ENCODE data around the gene TPRN. TPM values are rescaled to one million over a fixed set of nuclear protein-coding genes. Genes with fewer than 3 reads are reported as not detected.

Gene TPRN
- total and polyA plus RNA-seq, 8 donors: 6.7 to 21.7 (median 11.1) TPM

DNA sequence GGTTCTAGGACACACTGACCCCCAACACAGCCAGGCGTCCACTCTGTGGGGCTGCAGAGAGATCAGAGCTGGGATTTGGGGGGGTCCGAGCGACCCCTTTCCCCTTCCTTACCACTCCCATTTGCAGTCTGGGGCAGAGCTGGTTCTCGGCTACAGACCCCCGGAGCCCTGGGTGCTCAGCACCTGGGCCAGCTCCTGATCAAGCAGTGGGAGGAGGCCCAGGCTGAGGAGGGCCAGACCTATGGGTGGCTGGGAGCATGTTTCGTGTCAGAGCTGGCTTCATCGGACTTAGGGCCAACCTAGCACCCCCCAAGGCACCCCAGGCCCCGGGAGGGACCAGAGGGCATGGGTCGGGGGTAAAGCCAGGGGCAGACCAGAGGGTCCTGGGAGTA, 54.0 kb downstream of the TPRN start:
- intact Hi-C loops (cut with DNase I): no loop called here
- TF ChIP-seq, protein P1, sequence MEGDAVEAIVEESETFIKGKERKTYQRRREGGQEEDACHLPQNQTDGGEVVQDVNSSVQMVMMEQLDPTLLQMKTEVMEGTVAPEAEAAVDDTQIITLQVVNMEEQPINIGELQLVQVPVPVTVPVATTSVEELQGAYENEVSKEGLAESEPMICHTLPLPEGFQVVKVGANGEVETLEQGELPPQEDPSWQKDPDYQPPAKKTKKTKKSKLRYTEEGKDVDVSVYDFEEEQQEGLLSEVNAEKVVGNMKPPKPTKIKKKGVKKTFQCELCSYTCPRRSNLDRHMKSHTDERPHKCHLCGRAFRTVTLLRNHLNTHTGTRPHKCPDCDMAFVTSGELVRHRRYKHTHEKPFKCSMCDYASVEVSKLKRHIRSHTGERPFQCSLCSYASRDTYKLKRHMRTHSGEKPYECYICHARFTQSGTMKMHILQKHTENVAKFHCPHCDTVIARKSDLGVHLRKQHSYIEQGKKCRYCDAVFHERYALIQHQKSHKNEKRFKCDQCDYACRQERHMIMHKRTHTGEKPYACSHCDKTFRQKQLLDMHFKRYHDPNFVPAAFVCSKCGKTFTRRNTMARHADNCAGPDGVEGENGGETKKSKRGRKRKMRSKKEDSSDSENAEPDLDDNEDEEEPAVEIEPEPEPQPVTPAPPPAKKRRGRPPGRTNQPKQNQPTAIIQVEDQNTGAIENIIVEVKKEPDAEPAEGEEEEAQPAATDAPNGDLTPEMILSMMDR (IDR thresholded peaks at IDR 0.05): no peak
- DNase-seq (peak in 1 of 4 donors; percentile 41), ATAC-seq (no peak)
- no peak overlapping the region for H3K4me3 ChIP-seq
- peaks cover 0 to 67% of the 10 kb centered on the region in 2 donors for H3K27me3 ChIP-seq
- no peaks in the 10 kb centered on the region for H3K36me3 ChIP-seq
- no peak overlapping the region for H3K27ac ChIP-seq
- no peaks in the 10 kb centered on the region for H3K4me1 ChIP-seq
- H3K9me3 ChIP-seq: no peaks in the 10 kb centered on the region

DNA sequence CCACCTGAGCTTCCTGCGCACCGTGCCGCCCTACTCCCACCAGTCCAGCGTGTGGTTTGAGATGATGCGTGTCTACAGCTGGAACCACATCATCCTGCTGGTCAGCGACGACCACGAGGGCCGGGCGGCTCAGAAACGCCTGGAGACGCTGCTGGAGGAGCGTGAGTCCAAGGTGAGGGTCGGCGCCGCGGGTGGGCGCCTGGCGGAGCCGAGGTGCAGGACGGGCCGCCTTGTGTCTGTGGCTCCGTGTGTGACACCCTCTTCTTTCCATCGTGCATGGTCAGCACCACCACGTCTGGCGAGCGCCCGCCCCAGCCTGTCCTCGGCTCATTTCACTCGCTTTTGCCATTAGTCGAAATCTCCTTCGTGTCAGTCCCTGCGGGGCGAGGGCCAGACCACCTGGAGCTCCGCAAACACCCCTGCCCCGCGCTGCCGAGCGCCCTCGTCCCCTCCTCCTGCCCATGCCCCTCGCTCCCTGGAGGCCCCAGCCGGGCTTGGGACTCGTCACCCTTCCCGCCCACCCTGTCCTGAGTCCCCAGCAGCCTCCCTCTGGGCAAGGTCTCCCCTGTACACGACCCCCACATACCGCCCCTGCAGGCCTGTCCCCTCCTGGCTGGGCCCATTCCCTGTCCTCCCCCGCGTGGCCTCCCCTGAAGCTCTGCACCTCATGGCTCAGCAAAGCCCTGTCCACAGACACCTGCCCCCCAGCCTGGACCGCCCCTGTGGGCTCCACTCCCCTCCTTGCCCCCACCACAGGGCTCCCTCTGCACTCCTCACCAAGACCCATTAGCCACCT, 54.6 kb downstream of the TPRN start:
- DNase-seq (peak in 1 of 4 donors; percentile 63), ATAC-seq (no peak)
- no peak overlapping the region for H3K27ac ChIP-seq
- intact Hi-C loops (cut with DNase I): no loop called here
- no peaks in the 10 kb centered on the region for H3K36me3 ChIP-seq
- TF ChIP-seq, protein P1 (IDR thresholded peaks at IDR 0.05): no peak
- no peak overlapping the region for H3K4me3 ChIP-seq
- no peaks in the 10 kb centered on the region for H3K4me1 ChIP-seq
- peaks cover 4 to 73% of the 10 kb centered on the region in 2 donors for H3K27me3 ChIP-seq
- H3K9me3 ChIP-seq: no peaks in the 10 kb centered on the region

DNA sequence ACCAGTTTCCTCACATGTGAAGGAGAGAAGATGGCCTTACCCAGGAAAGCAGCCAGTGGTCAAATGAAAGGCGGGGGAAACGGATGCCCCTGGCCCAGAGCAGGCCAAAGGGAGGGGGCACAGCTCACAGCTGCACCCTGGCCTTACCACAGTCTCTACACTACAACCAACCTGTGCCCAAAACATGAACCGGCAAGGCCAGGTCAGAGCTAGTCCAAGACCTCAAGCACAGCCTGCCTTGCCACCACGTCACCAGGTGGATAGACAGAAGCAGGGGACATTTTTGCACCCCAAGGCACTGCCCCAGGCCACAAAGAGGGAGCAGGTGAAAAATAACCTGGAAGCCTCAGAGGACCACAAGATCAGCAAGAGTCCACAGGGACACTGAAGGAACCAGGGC, 57.1 kb downstream of the TPRN start:
- intact Hi-C loops (cut with DNase I): no loop called here
- H3K27me3 ChIP-seq: peaks cover 26 to 92% of the 10 kb centered on the region in 2 donors

DNA sequence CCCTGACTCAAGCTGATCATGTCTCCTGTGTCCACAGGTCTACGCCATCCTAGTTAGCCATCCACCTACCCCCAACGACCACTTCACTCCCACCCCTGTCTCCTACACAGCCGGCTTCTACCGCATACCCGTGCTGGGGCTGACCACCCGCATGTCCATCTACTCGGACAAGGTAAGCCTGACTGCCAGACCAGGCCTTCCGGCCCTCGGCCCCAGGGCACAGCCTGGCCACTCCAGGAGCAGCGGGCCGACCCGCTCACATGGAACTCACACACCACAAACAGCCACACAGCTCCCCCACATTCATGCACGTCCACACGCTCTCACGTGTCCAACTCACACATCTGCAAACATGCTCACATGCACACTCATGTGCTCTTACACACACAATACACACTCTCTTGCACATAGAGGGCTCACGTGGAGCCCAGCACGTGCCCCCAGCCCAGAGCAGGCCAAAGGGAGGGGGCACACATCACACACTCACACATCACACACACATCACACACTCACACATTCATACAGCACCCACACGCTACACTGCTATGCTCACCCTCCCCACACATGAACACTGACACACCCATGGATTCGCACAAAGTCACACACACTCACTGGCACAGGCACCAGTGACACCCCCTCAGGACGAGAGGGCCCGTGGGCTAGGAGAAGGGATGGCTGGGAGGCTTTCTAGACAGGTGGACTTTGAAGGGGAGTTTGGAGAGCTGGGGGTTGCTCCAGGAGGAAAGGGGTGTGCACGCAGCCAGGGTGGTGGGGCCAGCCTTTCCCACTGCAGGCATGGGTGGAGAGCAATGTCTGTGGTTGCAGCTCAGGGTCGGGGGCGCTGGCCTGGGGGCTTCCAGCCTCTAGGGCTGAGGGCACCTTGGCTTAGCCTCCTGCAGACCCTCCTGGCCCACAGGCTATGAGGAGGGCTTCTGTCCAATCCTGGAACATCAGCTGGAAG, 58.3 kb downstream of the TPRN start:
- intact Hi-C loops (cut with DNase I): no loop called here
- Histone ChIP-seq H3K27me3 (peaks cover 38 to 92% of the 10 kb centered on the region in 2 donors), H3K4me3 (no peak overlapping the region), H3K9me3 (no peaks in the 10 kb centered on the region), H3K36me3 (no peaks in the 10 kb centered on the region), H3K27ac (no peak overlapping the region), H3K4me1 (peaks cover 0 to 3% of the 10 kb centered on the region in 2 donors)
- peak in 1 of 4 donors; percentile 67 for DNase-seq
- ATAC-seq: no peak
- TF ChIP-seq, protein P1 (IDR thresholded peaks at IDR 0.05): no peak

More for the DNA sequence above, 57.1 kb downstream of the TPRN start:
- TF ChIP-seq, protein P1 (IDR thresholded peaks at IDR 0.05): no peak
- no peaks in the 10 kb centered on the region for H3K36me3 ChIP-seq
- H3K4me3 ChIP-seq: no peak overlapping the region
- H3K4me1 ChIP-seq: peaks cover 0 to 3% of the 10 kb centered on the region in 2 donors
- no peaks in the 10 kb centered on the region for H3K9me3 ChIP-seq
- peak in 1 of 4 donors; percentile 8 for DNase-seq
- no peak for ATAC-seq
- no peak overlapping the region for H3K27ac ChIP-seq

Small RNA genes within 50 kb of the gene (microRNA-seq; reads per million reads assigned to microRNA genes)
- gene MIR3621: 0 to 0.17 reads per million in 2 donors

Other genes starting within 250 kb of the TPRN start
Only the 30 nearest of the 32 such genes appear.
- gene PTGDS, start 223.2 kb downstream of the TPRN start, total RNA-seq: 100 to 1,000 TPM; 133 to 137 TPM
- gene PTGDS, start 223.2 kb downstream of the TPRN start, polyA plus RNA-seq (ENCODE audit: insufficient read length in 6 of 6): 10 to 100 TPM; 23.7 to 59.8 (median 31.2) TPM
- gene LCNL1, start 217.7 kb downstream of the TPRN start, total RNA-seq: 1 to 10 TPM; 2.0 to 2.3 TPM
- 1 to 10 TPM in 4 of 6 donors, under 1 TPM in 2; 0.38 to 2.7 (median 1.1) TPM for gene LCNL1, start 217.7 kb downstream of the TPRN start, polyA plus RNA-seq (ENCODE audit: insufficient read length in 6 of 6)
- gene PAXX, start 208.3 kb downstream of the TPRN start, total RNA-seq: 10 to 100 TPM; 34.2 to 56.6 TPM
- gene PAXX, start 208.3 kb downstream of the TPRN start, polyA plus RNA-seq (ENCODE audit: insufficient read length in 6 of 6): 10 to 100 TPM; 28.1 to 47.6 (median 33.7) TPM
- 10 to 100 TPM; 39.7 to 85.4 TPM for gene CLIC3, start 204.2 kb downstream of the TPRN start, total RNA-seq
- 10 to 100 TPM; 30.7 to 56.2 (median 42.2) TPM for gene CLIC3, start 204.2 kb downstream of the TPRN start, polyA plus RNA-seq (ENCODE audit: insufficient read length in 6 of 6)
- 10 to 100 TPM; 34.5 to 34.8 TPM for gene ABCA2, start 172.5 kb downstream of the TPRN start, total RNA-seq
- gene ABCA2, start 172.5 kb downstream of the TPRN start, polyA plus RNA-seq (ENCODE audit: insufficient read length in 6 of 6): 10 to 100 TPM; 20.8 to 33.8 (median 28.6) TPM
- 1 to 10 TPM in 1 of 2 donors, under 1 TPM in 1; 0.17 to 2.9 TPM for gene FUT7, start 168.7 kb downstream of the TPRN start, total RNA-seq
- under 1 TPM in 3 of 6 donors, not detected in 3; 0.08 to 0.11 (median 0.09) TPM for gene FUT7, start 168.7 kb downstream of the TPRN start, polyA plus RNA-seq (ENCODE audit: insufficient read length in 6 of 6)
- gene NPDC1, start 154.6 kb downstream of the TPRN start, total RNA-seq: 100 to 1,000 TPM; 104 to 105 TPM
- gene NPDC1, start 154.6 kb downstream of the TPRN start, polyA plus RNA-seq (ENCODE audit: insufficient read length in 6 of 6): 10 to 100 TPM; 24.4 to 48.9 (median 25.2) TPM
- gene ENTPD2, start 146.7 kb downstream of the TPRN start, total RNA-seq: under 1 TPM; 0.71 to 0.87 TPM
- gene ENTPD2, start 146.7 kb downstream of the TPRN start, polyA plus RNA-seq (ENCODE audit: insufficient read length in 6 of 6): 1 to 10 TPM; 1.7 to 4.7 (median 3.0) TPM
- 1 to 10 TPM; 2.7 to 4.6 TPM for gene SAPCD2, start 130.2 kb downstream of the TPRN start, total RNA-seq
- gene SAPCD2, start 130.2 kb downstream of the TPRN start, polyA plus RNA-seq (ENCODE audit: insufficient read length in 6 of 6): 10 to 100 TPM in 3 of 6 donors, 1 to 10 TPM in 3; 8.5 to 15.1 (median 10.4) TPM
- 10 to 100 TPM; 28.1 to 43.1 TPM for gene UAP1L1, start 123.2 kb downstream of the TPRN start, total RNA-seq
- gene UAP1L1, start 123.2 kb downstream of the TPRN start, polyA plus RNA-seq (ENCODE audit: insufficient read length in 6 of 6): 1 to 10 TPM; 4.6 to 8.8 (median 6.0) TPM
- gene MAN1B1, start 113.8 kb downstream of the TPRN start, total RNA-seq: 10 to 100 TPM; 51.5 to 54.9 TPM
- gene MAN1B1, start 113.8 kb downstream of the TPRN start, polyA plus RNA-seq (ENCODE audit: insufficient read length in 6 of 6): 10 to 100 TPM; 62.7 to 74.9 (median 66.9) TPM
- 100 to 1,000 TPM; 144 to 165 TPM for gene DPP7, start 86.0 kb downstream of the TPRN start, total RNA-seq
- 10 to 100 TPM; 35.8 to 53.6 (median 47.7) TPM for gene DPP7, start 86.0 kb downstream of the TPRN start, polyA plus RNA-seq (ENCODE audit: insufficient read length in 6 of 6)
- under 1 TPM; 0.17 to 0.55 TPM for gene GRIN1, start 61.6 kb downstream of the TPRN start, total RNA-seq
- under 1 TPM; 0.15 to 0.38 (median 0.28) TPM for gene GRIN1, start 61.6 kb downstream of the TPRN start, polyA plus RNA-seq (ENCODE audit: insufficient read length in 6 of 6)
- under 1 TPM in 1 of 2 donors, not detected in 1; 0.55 TPM for gene LRRC26, start 30.7 kb downstream of the TPRN start, total RNA-seq
- under 1 TPM in 3 of 6 donors, not detected in 3; 0.23 to 0.63 (median 0.25) TPM for gene LRRC26, start 30.7 kb downstream of the TPRN start, polyA plus RNA-seq (ENCODE audit: insufficient read length in 6 of 6)
- not detected for gene TMEM210, start 28.7 kb downstream of the TPRN start, total RNA-seq
- gene TMEM210, start 28.7 kb downstream of the TPRN start, polyA plus RNA-seq (ENCODE audit: insufficient read length in 6 of 6): not detected
- gene ANAPC2, start 12.2 kb downstream of the TPRN start, total RNA-seq: 10 to 100 TPM; 43.5 to 52.3 TPM
- 10 to 100 TPM; 42.1 to 58.8 (median 44.3) TPM for gene ANAPC2, start 12.2 kb downstream of the TPRN start, polyA plus RNA-seq (ENCODE audit: insufficient read length in 6 of 6)
- 10 to 100 TPM; 59.1 to 68.0 TPM for gene SSNA1, start 12.1 kb downstream of the TPRN start, total RNA-seq
- gene SSNA1, start 12.1 kb downstream of the TPRN start, polyA plus RNA-seq (ENCODE audit: insufficient read length in 6 of 6): 10 to 100 TPM; 38.7 to 53.6 (median 52.1) TPM
- 10 to 100 TPM; 30.6 to 31.7 TPM for gene TMEM203, start 4.9 kb upstream of the TPRN start, total RNA-seq
- 10 to 100 TPM; 30.4 to 37.8 (median 33.3) TPM for gene TMEM203, start 4.9 kb upstream of the TPRN start, polyA plus RNA-seq (ENCODE audit: insufficient read length in 6 of 6)
- 10 to 100 TPM; 16.5 to 19.5 TPM for gene NDOR1, start 5.0 kb upstream of the TPRN start, total RNA-seq
- gene NDOR1, start 5.0 kb upstream of the TPRN start, polyA plus RNA-seq (ENCODE audit: insufficient read length in 6 of 6): 10 to 100 TPM in 3 of 6 donors, 1 to 10 TPM in 3; 9.1 to 15.4 (median 10.2) TPM
- 1 to 10 TPM; 4.9 to 7.5 TPM for gene RNF208, start 21.5 kb upstream of the TPRN start, total RNA-seq
- 1 to 10 TPM; 4.0 to 7.8 (median 5.9) TPM for gene RNF208, start 21.5 kb upstream of the TPRN start, polyA plus RNA-seq (ENCODE audit: insufficient read length in 6 of 6)
- gene CYSRT1, start 24.4 kb upstream of the TPRN start, total RNA-seq: under 1 TPM; 0.44 to 0.50 TPM
- 1 to 10 TPM; 1.4 to 3.7 (median 2.8) TPM for gene CYSRT1, start 24.4 kb upstream of the TPRN start, polyA plus RNA-seq (ENCODE audit: insufficient read length in 6 of 6)
- under 1 TPM; 0.15 to 0.18 TPM for gene RNF224, start 26.8 kb upstream of the TPRN start, total RNA-seq
- 1 to 10 TPM; 1.7 to 4.8 (median 3.5) TPM for gene RNF224, start 26.8 kb upstream of the TPRN start, polyA plus RNA-seq (ENCODE audit: insufficient read length in 6 of 6)
- under 1 TPM in 1 of 2 donors, not detected in 1; 0.12 TPM for gene SLC34A3, start 30.2 kb upstream of the TPRN start, total RNA-seq
- 1 to 10 TPM; 1.0 to 2.8 (median 2.1) TPM for gene SLC34A3, start 30.2 kb upstream of the TPRN start, polyA plus RNA-seq (ENCODE audit: insufficient read length in 6 of 6)
- gene TUBB4B, start 40.5 kb upstream of the TPRN start, total RNA-seq: 100 to 1,000 TPM; 245 to 337 TPM
- 100 to 1,000 TPM; 196 to 315 (median 237) TPM for gene TUBB4B, start 40.5 kb upstream of the TPRN start, polyA plus RNA-seq (ENCODE audit: insufficient read length in 6 of 6)
- not detected for gene STPG3, start 50.5 kb upstream of the TPRN start, total RNA-seq
- gene STPG3, start 50.5 kb upstream of the TPRN start, polyA plus RNA-seq (ENCODE audit: insufficient read length in 6 of 6): 1 to 10 TPM in 3 of 6 donors, under 1 TPM in 3; 0.69 to 1.4 (median 0.89) TPM
- gene NELFB, start 54.6 kb upstream of the TPRN start, total RNA-seq: 10 to 100 TPM; 47.8 to 49.7 TPM
- 10 to 100 TPM; 52.9 to 62.9 (median 56.8) TPM for gene NELFB, start 54.6 kb upstream of the TPRN start, polyA plus RNA-seq (ENCODE audit: insufficient read length in 6 of 6)
- 10 to 100 TPM; 31.8 to 38.5 TPM for gene TOR4A, start 77.0 kb upstream of the TPRN start, total RNA-seq
- gene TOR4A, start 77.0 kb upstream of the TPRN start, polyA plus RNA-seq (ENCODE audit: insufficient read length in 6 of 6): 10 to 100 TPM in 4 of 6 donors, 1 to 10 TPM in 2; 8.5 to 13.4 (median 11.0) TPM
- gene NRARP, start 101.5 kb upstream of the TPRN start, total RNA-seq: 10 to 100 TPM; 11.3 to 15.2 TPM
- gene NRARP, start 101.5 kb upstream of the TPRN start, polyA plus RNA-seq (ENCODE audit: insufficient read length in 6 of 6): 10 to 100 TPM in 2 of 6 donors, 1 to 10 TPM in 4; 7.0 to 11.1 (median 9.0) TPM
- gene EXD3, start 222.4 kb upstream of the TPRN start, total RNA-seq: 10 to 100 TPM; 13.7 to 21.8 TPM
- 10 to 100 TPM; 13.2 to 21.0 (median 16.6) TPM for gene EXD3, start 222.4 kb upstream of the TPRN start, polyA plus RNA-seq (ENCODE audit: insufficient read length in 6 of 6)
- 1 to 10 TPM; 6.1 to 8.7 TPM for gene NOXA1, start 222.7 kb upstream of the TPRN start, total RNA-seq
- gene NOXA1, start 222.7 kb upstream of the TPRN start, polyA plus RNA-seq (ENCODE audit: insufficient read length in 6 of 6): 1 to 10 TPM; 4.5 to 7.3 (median 6.9) TPM